GM21723 (cell line): ENCODE data around the gene ITGA3.

Source experiments
- ATAC-seq: cut with Tn5 transposase; IDR thresholded peaks from one replicate; pipeline ENCODE4 v1.9.1; 2021; ENCODE audit warnings: mild to moderate bottlenecking, moderate library complexity; ENCODE audit not compliant: unreplicated experiment

ITGA3 gene

GRCh38 chr17:50066995-50067394, 11.1 kb downstream of the ITGA3 start:
- ATAC-seq = no peak

DNA sequence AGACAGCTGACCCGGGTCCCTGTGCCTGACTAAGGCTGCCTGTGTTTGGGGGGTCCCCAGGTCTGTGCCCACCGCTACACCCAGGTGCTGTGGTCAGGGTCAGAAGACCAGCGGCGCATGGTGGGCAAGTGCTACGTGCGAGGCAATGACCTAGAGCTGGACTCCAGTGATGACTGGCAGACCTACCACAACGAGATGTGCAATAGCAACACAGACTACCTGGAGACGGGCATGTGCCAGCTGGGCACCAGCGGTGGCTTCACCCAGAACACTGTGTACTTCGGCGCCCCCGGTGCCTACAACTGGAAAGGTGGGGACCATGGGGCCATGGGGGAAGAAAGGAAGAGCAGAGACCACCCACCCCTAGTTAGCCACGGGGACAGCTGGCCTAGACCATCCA, 12.1 kb downstream of the ITGA3 start:
- ATAC-seq = no peak

DNA sequence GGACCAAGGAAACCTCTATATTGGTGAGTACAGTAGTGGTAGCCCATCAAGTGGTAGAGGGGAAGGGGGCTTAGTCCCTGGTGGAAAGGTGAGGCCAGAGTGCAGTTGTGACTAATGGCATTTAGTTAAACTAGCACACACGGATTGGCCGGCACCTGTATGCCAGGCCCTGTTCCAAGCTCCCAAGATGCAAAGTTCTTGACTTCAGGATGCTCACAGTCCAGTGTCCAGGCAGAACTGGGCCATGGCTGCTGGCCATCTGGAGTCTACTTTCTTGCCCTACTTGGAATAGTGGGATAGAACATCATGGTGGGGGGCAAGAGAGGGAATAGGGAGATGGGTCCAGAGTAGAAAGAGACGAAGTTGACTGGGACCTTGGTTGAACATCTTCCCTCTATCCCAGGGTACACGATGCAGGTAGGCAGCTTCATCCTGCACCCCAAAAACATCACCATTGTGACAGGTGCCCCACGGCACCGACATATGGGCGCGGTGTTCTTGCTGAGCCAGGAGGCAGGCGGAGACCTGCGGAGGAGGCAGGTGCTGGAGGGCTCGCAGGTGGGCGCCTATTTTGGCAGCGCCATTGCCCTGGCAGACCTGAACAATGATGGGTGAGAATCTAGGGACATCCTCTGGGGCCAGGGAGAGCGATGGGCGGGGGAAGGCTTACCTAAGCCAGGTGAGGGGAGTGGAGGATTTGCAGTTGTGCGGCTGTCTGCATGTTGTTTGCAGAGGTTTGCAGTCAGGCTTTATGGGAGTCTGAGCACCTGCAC, 15.2 kb downstream of the ITGA3 start:
- no peak for ATAC-seq

DNA sequence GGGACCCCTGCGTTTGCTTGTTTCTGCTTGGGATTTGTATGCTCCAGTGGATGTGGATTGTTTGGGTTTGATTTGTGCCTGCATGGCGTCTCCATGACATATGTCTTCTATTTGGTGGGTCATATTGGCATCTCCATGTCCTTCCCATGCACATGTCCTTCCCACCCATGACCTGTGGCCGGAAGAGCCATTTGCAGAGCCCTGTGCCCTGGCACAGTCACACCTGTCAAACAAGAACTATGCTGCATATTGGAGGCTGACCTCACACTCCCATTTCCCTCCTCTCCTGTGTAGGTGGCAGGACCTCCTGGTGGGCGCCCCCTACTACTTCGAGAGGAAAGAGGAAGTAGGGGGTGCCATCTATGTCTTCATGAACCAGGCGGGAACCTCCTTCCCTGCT, 15.8 kb downstream of the ITGA3 start:
- ATAC-seq = no peak

- no peak for ATAC-seq
Measured at GRCh38 chr17:50072130-50072529, 16.2 kb downstream of the ITGA3 start.

- ATAC-seq = no peak
Measured at GRCh38 chr17:50072925-50073324, 17.0 kb downstream of the ITGA3 start.

DNA sequence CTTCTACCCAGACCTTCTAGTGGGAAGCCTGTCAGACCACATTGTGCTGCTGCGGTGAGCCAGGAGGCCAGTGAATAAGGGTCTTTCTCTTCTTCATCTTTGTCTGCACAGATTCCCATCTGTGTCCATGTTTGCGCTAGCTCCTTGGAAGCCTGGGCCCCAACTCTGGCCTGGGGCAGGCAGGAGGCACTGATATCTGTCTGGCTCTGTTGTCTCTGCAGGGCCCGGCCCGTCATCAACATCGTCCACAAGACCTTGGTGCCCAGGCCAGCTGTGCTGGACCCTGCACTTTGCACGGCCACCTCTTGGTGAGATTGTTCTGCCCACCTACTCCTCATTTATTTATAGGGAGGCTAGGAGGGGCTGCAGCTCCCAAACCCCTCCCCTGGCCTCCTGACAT, 18.3 kb downstream of the ITGA3 start:
- ATAC-seq = no peak

GRCh38 chr17:50075446-50076032, 19.6 kb downstream of the ITGA3 start:
- no peak for ATAC-seq

GRCh38 chr17:50076221-50076590, 20.3 kb downstream of the ITGA3 start:
- ATAC-seq = no peak

DNA sequence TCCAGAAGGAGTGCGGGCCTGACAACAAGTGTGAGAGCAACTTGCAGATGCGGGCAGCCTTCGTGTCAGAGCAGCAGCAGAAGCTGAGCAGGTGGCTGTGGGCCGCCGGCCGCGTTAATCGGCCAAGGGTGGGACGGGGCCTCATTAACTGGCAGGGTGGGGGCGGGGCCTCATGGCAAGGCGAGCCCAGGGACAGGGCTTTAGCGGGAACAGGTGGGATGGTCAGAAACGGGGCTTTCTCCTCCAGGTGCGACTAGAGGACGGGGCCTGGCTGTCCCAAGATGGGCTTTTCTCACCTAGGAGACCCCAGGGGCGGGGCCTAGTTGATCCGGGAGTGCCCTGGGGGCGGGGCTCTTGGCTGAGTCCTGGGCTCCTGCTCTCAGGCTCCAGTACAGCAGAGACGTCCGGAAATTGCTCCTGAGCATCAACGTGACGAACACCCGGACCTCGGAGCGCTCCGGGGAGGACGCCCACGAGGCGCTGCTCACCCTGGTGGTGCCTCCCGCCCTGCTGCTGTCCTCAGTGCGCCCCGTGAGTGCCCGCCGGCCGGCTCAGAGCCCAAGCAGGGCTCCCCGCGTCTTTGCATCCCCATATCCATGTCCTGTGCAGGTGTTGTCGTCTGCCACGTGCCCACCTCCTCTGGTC, 20.8 kb downstream of the ITGA3 start:
- no peak for ATAC-seq

- ATAC-seq = no peak
Measured at GRCh38 chr17:50078430-50078829, 22.5 kb downstream of the ITGA3 start.

GRCh38 chr17:50079334-50080095, 23.6 kb downstream of the ITGA3 start:
- no peak for ATAC-seq

- ATAC-seq = no peak
Measured at GRCh38 chr17:50080096-50080480, 24.2 kb downstream of the ITGA3 start.

DNA sequence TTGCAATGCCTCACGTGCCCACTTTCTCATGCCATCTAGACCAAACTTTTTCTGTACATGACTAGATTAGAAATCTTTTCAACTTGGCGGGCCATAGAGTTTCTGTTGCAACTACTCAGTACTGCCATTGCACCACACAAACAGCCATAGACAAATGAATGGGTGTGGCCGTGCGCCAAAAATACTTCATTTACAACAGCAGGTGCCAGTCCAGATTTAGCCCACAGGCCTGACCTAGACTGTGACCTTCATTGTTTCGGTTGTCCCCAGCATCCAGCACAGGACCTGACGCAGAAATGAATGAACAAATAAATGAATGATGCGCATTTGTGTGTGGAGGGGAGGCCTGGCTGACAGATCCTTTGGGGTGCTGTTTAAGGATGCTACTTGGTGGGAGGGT, 24.9 kb downstream of the ITGA3 start:
- no peak for ATAC-seq

DNA sequence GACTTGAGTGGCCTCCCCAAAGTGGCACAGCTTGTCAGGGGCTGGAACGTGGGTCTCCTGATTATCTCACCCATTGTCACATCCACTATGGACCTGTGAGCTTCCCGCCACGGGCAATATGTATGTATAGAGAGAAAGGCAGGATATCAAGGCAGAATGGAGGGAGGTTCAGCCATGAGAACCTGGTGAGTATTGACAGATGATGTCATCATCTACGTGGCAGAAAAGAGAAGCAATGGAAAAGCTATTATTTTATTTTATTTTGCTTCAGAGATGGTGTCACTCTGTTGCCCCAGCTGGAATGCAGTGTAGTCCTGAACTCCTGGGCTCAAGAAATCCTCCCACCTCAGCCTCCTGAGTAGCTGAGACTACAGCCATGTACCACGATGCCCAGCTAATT, 25.8 kb downstream of the ITGA3 start:
- ATAC-seq = no peak

GRCh38 chr17:50087246-50087911, 31.5 kb downstream of the ITGA3 start:
- peak; percentile 73 for ATAC-seq

GRCh38 chr17:50087912-50088405, 32.0 kb downstream of the ITGA3 start:
- no peak for ATAC-seq

DNA sequence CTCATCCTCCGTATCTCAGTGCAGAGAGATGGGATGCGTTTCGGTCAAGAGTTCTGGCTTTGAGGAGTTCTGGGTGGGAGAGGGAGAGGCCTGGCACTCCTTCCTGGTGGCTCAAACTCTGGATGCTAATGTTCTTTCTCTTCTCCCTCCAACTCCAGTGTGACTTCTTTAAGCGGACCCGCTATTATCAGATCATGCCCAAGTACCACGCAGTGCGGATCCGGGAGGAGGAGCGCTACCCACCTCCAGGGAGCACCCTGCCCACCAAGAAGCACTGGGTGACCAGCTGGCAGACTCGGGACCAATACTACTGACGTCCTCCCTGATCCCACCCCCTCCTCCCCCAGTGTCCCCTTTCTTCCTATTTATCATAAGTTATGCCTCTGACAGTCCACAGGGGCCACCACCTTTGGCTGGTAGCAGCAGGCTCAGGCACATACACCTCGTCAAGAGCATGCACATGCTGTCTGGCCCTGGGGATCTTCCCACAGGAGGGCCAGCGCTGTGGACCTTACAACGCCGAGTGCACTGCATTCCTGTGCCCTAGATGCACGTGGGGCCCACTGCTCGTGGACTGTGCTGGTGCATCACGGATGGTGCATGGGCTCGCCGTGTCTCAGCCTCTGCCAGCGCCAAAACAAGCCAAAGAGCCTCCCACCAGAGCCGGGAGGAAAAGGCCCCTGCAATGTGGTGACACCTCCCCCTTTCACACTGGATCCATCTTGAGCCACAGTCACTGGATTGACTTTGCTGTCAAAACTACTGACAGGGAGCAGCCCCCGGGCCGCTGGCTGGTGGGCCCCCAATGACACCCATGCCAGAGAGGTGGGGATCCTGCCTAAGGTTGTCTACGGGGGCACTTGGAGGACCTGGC, 33.3 kb downstream of the ITGA3 start:
- ATAC-seq = no peak

- no peak for ATAC-seq
Measured at GRCh38 chr17:50090071-50090470, 34.2 kb downstream of the ITGA3 start.
